ENCODE data around the gene OR10H4. TPM values are rescaled to one million over a fixed set of nuclear protein-coding genes. Genes with fewer than 3 reads are reported as not detected.

Gene OR10H4
- total and polyA plus RNA-seq, 2 of the 13 experiments (the other 11 are each of a cell fraction or from before 2014, with no cell fraction given), result not detected

- TF ChIP-seq, protein P1, sequence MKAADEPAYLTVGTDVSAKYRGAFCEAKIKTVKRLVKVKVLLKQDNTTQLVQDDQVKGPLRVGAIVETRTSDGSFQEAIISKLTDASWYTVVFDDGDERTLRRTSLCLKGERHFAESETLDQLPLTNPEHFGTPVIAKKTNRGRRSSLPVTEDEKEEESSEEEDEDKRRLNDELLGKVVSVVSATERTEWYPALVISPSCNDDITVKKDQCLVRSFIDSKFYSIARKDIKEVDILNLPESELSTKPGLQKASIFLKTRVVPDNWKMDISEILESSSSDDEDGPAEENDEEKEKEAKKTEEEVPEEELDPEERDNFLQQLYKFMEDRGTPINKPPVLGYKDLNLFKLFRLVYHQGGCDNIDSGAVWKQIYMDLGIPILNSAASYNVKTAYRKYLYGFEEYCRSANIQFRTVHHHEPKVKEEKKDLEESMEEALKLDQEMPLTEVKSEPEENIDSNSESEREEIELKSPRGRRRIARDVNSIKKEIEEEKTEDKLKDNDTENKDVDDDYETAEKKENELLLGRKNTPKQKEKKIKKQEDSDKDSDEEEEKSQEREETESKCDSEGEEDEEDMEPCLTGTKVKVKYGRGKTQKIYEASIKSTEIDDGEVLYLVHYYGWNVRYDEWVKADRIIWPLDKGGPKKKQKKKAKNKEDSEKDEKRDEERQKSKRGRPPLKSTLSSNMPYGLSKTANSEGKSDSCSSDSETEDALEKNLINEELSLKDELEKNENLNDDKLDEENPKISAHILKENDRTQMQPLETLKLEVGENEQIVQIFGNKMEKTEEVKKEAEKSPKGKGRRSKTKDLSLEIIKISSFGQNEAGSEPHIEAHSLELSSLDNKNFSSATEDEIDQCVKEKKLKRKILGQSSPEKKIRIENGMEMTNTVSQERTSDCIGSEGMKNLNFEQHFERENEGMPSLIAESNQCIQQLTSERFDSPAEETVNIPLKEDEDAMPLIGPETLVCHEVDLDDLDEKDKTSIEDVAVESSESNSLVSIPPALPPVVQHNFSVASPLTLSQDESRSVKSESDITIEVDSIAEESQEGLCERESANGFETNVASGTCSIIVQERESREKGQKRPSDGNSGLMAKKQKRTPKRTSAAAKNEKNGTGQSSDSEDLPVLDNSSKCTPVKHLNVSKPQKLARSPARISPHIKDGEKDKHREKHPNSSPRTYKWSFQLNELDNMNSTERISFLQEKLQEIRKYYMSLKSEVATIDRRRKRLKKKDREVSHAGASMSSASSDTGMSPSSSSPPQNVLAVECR (CRISPR knock-in tag; IDR thresholded peaks at IDR 0.05; ENCODE audit: borderline replicate concordance), result no peak
- TF ChIP-seq, protein P2, sequence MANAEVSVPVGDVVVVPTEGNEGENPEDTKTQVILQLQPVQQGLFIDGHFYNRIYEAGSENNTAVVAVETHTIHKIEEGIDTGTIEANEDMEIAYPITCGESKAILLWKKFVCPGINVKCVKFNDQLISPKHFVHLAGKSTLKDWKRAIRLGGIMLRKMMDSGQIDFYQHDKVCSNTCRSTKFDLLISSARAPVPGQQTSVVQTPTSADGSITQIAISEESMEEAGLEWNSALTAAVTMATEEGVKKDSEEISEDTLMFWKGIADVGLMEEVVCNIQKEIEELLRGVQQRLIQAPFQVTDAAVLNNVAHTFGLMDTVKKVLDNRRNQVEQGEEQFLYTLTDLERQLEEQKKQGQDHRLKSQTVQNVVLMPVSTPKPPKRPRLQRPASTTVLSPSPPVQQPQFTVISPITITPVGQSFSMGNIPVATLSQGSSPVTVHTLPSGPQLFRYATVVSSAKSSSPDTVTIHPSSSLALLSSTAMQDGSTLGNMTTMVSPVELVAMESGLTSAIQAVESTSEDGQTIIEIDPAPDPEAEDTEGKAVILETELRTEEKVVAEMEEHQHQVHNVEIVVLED (CRISPR knock-in tag; IDR thresholded peaks at IDR 0.05; ENCODE audit: borderline replicate concordance), result no peak
Observed at GRCh38 chr19:15964231-15964630, 15.4 kb downstream of the OR10H4 start (continued).

- CTCF ChIA-PET (ENCODE audit: low intra/inter-chr PET ratio, low total read pairs), result no interaction called here
- WGBS (ENCODE audit: low lambda C conversion rate), result 8% methylated on average over 5 of the region's 5 CpGs
- FAIRE-seq, result no peak
- TF ChIP-seq TCF7 (IDR thresholded peaks at IDR 0.05; ENCODE audit: low read depth) (peak; percentile 57; the same call in 1 of the 2 replicates), HOXA5 (CRISPR knock-in tag; IDR thresholded peaks at IDR 0.05) (no peak), CTCF (CRISPR knock-in tag; IDR thresholded peaks at IDR 0.05) (0 out of 2 replicates have a peak, but pooled peaks have one; percentile 12), ASH2L (IDR thresholded peaks at IDR 0.05; ENCODE audit: insufficient read length, low read depth, low read length) (no peak), SRSF4 (IDR thresholded peaks at IDR 0.05; ENCODE audit: low read depth, low read length, poor library complexity, severe bottlenecking) (no peak), ZNF101 (CRISPR knock-in tag; IDR thresholded peaks at IDR 0.05; ENCODE audit: borderline replicate concordance, low read depth) (no peak), TARDBP (CRISPR knock-in tag; IDR thresholded peaks at IDR 0.05) (no peak), KAT7 (CRISPR knock-in tag; IDR thresholded peaks at IDR 0.05; ENCODE audit: borderline replicate concordance) (no peak), STAG1 (CRISPR knock-in tag; IDR thresholded peaks at IDR 0.05) (peak; percentile 38)
Observed at GRCh38 chr19:15971224-15971780, 22.5 kb downstream of the OR10H4 start.

More at GRCh38 chr19:15971224-15971780, 22.5 kb downstream of the OR10H4 start:
- Histone ChIP-seq H3K9me3 (ENCODE audit: low read length) (no peaks in the 10 kb centered on the region), H3K9ac (ENCODE audit: insufficient read depth, low read depth, low read length) (no peak overlapping the region), H2AFZ (ENCODE audit: low read length) (no peak overlapping the region), H3K79me2 (ENCODE audit: insufficient read depth, low read length) (no peaks in the 10 kb centered on the region), H3K4me1 (ENCODE audit: insufficient read depth, low read length) (no peaks in the 10 kb centered on the region), H4K20me1 (ENCODE audit: insufficient read depth, low read length) (no peaks in the 10 kb centered on the region), H3K27ac (ENCODE audit: extremely low read length, insufficient read depth, low read length) (no peak overlapping the region), H3K4me3 (replicated peaks in 1 of 3; ENCODE audit: insufficient read depth in 1 of 3, low read depth in 2 of 3, low read length in 3 of 3) (no peak overlapping the region), H3K4me2 (ENCODE audit: low read depth, low read length) (no peak overlapping the region), H3K27me3 (ENCODE audit: control insufficient read depth in 1 of 2, insufficient read depth in 2 of 2, low read length in 2 of 2) (no peaks in the 10 kb centered on the region; a peak in 1 of 5 replicates), H3K36me3 (replicated peaks in 1 of 2; ENCODE audit: control insufficient read depth in 1 of 2, insufficient read depth in 2 of 2, low read length in 2 of 2) (no peaks in the 10 kb centered on the region)
- POLR2A ChIA-PET, result no interaction called here
- no peak for DNase-seq (ENCODE audit: low spot score)
- in situ Hi-C loops (cut with HindIII; ENCODE audit: extremely low pct_ligation_motif_present, low pct_unique_long_range_greater_than_20kb), result no loop called here
- no TSS peak for BruUV-seq (replicated peaks)
- intact Hi-C loops (cut with micrococcal nuclease; ENCODE audit: unreplicated experiment), result no loop called here
- ATAC-seq, result no peak

All from HepG2 (cell line).